Subcutaneous adipose tissue (tissue), 4 donors: ENCODE measurements around the gene FRMD4A. TPM values are rescaled to one million over a fixed set of nuclear protein-coding genes. Genes with fewer than 3 reads are reported as not detected.

ENCODE experiments used
- CTCF ChIP-seq: fragments of 450-650 bp; IDR thresholded peaks from one replicate; pipeline ENCODE4 v1.5.1; 2016; ENCODE audit warnings: low read depth, mild to moderate bottlenecking, control low read depth, antibody characterized with exemption, moderate library complexity
- total RNA-seq, 4 donors: library from RNA; depleted of rRNA; stranded (reverse); fragments of >200 nt; gene quantifications; one replicate each; pipeline ENCODE4 v1.1.0, GENCODE V29; 2016

FRMD4A gene
- total RNA-seq, 4 donors from 2014 or later: 70.0 to 206 (median 81.4) TPM

GRCh38 chr10:13709931-13710650 lies 620.6 kb downstream of the FRMD4A start:
- TF ChIP-seq CTCF: no peak

- TF ChIP-seq CTCF: no peak
These were observed 622.3 kb downstream of the FRMD4A start for GRCh38 chr10:13708256-13708990.

- TF ChIP-seq CTCF: no peak
These were observed 623.4 kb downstream of the FRMD4A start for GRCh38 chr10:13707156-13707881.

GRCh38 chr10:13706604-13707003 lies 624.1 kb downstream of the FRMD4A start:
- TF ChIP-seq CTCF: no peak

- TF ChIP-seq CTCF: no peak
These were observed 624.5 kb downstream of the FRMD4A start for GRCh38 chr10:13706175-13706574.

- TF ChIP-seq CTCF: no peak
These were observed 625.1 kb downstream of the FRMD4A start for GRCh38 chr10:13705526-13706174.
